ENCODE results near the gene CYP26A1.
"Not testable (repeated sequence)": the region's sequence is repeated elsewhere in the genome, so short reads cannot be mapped to it uniquely, and the experiment has no call there.

CYP26A1 gene

GRCh38 chr10:93095225-93095624 is 21.5 kb downstream of the CYP26A1 start:
- TF ChIP-seq ZFX (IDR thresholded peaks at IDR 0.05), result no peak
- no peak for TF ChIP-seq CTCF (conservative IDR thresholded peaks at IDR 0.05)
- H3K27ac ChIP-seq, result no peak overlapping the region

- no peak overlapping the region for H3K27ac ChIP-seq
- TF ChIP-seq CTCF (conservative IDR thresholded peaks at IDR 0.05) (no peak), ZFX (IDR thresholded peaks at IDR 0.05) (no peak)
Observed at GRCh38 chr10:93096901-93097300, 23.2 kb downstream of the CYP26A1 start.

- TF ChIP-seq ZFX (IDR thresholded peaks at IDR 0.05) (no peak), CTCF (conservative IDR thresholded peaks at IDR 0.05) (no peak)
- no peak overlapping the region for H3K27ac ChIP-seq
Observed at GRCh38 chr10:93097386-93097785, 23.7 kb downstream of the CYP26A1 start.

GRCh38 chr10:93098816-93099215 is 25.1 kb downstream of the CYP26A1 start:
- TF ChIP-seq ZFX (IDR thresholded peaks at IDR 0.05) (no peak), CTCF (conservative IDR thresholded peaks at IDR 0.05) (no peak)
- H3K27ac ChIP-seq, result no peak overlapping the region

GRCh38 chr10:93099670-93100069 is 26.0 kb downstream of the CYP26A1 start:
- no peak for TF ChIP-seq ZFX (IDR thresholded peaks at IDR 0.05)
- TF ChIP-seq CTCF (conservative IDR thresholded peaks at IDR 0.05), result no peak
- H3K27ac ChIP-seq, result no peak overlapping the region

GRCh38 chr10:93101148-93101547 is 27.5 kb downstream of the CYP26A1 start:
- not testable (repeated sequence) for H3K27ac ChIP-seq

GRCh38 chr10:93103953-93104352 is 30.3 kb downstream of the CYP26A1 start:
- no peak overlapping the region for H3K27ac ChIP-seq
- TF ChIP-seq CTCF (conservative IDR thresholded peaks at IDR 0.05) (no peak), ZFX (IDR thresholded peaks at IDR 0.05) (no peak)

GRCh38 chr10:93106631-93107072 is 33.0 kb downstream of the CYP26A1 start:
- H3K27ac ChIP-seq, result no peak overlapping the region
- TF ChIP-seq CTCF (conservative IDR thresholded peaks at IDR 0.05) (no peak), ZFX (IDR thresholded peaks at IDR 0.05) (no peak)

Data from C4-2B (cell line).